BE2C (cell line): ENCODE measurements around the gene CCDC138.

Experiments used
- DNase-seq: peaks from one replicate; pipeline ENCODE4 v3.0.0-alpha.2; 2020
- H3K27me3 ChIP-seq: fragments of 250-450 bp; sonication (Bioruptor Pico); 2 replicates; pipeline ENCODE4 v1.5.1; 2020; ENCODE audit warnings: mild to moderate bottlenecking
- H3K36me3 ChIP-seq: fragments of 250-450 bp; sonication (Bioruptor Pico); 2 replicates; pipeline ENCODE4 v1.5.1; 2020; ENCODE audit warnings: mild to moderate bottlenecking
- H3K4me1 ChIP-seq: fragments of 250-450 bp; sonication (Bioruptor Pico); 2 replicates; pipeline ENCODE4 v1.5.1; 2020
- H3K4me3 ChIP-seq: 2 replicates; pipeline ENCODE4 v1.5.1; 2011; ENCODE audit warnings: low read depth, low read length
- H3K9me3 ChIP-seq: fragments of 250-450 bp; sonication (Bioruptor Pico); 2 replicates; pipeline ENCODE4 v1.5.1; 2020
- TF ChIP-seq, protein P1 (sequence below): IDR thresholded peaks from 2 replicates; pipeline ENCODE4 v1.5.1; 2012; ENCODE audit warnings: mild to moderate bottlenecking, low read depth, low read length

The CCDC138 gene

DNA sequence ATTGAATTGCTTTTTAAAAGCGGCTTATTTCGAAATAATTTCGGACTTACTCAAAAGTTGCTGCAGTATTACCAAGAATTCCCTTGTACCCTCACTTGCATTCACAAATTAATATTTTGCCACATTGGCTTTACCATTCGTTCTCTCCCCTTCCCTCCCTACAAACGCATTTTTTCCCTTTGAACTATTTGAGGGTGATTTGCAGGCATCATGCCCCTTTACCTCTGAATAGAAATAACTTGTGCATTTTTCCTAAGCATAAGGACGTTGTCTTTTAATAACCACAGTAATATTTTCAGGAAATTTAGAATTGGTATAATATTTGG is 608 bp downstream of the CCDC138 start:
- H3K4me1 ChIP-seq: no peaks in the 10 kb centered on the region
- no peak for DNase-seq
- TF ChIP-seq, protein P1, sequence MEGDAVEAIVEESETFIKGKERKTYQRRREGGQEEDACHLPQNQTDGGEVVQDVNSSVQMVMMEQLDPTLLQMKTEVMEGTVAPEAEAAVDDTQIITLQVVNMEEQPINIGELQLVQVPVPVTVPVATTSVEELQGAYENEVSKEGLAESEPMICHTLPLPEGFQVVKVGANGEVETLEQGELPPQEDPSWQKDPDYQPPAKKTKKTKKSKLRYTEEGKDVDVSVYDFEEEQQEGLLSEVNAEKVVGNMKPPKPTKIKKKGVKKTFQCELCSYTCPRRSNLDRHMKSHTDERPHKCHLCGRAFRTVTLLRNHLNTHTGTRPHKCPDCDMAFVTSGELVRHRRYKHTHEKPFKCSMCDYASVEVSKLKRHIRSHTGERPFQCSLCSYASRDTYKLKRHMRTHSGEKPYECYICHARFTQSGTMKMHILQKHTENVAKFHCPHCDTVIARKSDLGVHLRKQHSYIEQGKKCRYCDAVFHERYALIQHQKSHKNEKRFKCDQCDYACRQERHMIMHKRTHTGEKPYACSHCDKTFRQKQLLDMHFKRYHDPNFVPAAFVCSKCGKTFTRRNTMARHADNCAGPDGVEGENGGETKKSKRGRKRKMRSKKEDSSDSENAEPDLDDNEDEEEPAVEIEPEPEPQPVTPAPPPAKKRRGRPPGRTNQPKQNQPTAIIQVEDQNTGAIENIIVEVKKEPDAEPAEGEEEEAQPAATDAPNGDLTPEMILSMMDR: no peak
- no peaks in the 10 kb centered on the region for H3K9me3 ChIP-seq
- H3K27me3 ChIP-seq: no peaks in the 10 kb centered on the region
- peak overlapping the region; percentile 76 for H3K4me3 ChIP-seq
- H3K36me3 ChIP-seq: peaks cover 4% of the 10 kb centered on the region

DNA sequence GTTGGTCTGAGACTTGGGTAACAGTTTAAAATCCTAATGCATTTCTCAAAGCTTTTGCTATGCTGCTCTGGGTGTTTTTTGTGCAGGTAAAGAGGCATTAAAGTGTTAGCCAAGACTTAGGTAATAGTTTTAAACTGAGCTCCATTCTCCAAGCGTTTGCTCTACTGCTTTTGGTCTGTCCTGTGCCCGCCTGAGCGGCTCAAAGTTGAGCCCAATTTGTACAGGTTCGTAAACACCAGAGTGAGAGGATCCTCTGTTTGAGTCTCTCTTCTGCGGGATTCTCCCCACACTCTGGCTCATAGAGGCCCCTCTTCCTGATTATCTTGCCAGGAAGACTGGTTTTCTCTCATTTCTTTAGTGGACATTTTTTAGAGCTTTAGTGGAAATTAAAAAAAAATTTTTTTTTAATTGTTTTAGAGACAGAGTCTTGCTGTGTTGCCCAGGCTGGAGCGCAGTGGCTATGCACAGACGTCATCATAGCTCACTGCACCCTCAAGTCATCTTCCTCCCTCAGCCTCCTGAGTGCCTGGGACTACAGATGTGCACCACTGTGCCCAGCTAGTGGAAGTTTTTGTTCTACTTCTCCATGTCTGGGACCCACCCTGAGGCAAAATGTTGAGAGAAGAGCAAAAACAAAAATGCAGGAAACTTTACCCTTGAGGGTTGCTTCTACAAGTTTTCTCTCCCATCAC is 16.6 kb downstream of the CCDC138 start:
- H3K4me1 ChIP-seq: peaks cover 2% of the 10 kb centered on the region; the same call in 1 of the 2 replicates
- DNase-seq: no peak
- H3K36me3 ChIP-seq: peaks cover 10% of the 10 kb centered on the region
- H3K9me3 ChIP-seq: no peaks in the 10 kb centered on the region
- no peaks in the 10 kb centered on the region for H3K27me3 ChIP-seq
- no peak overlapping the region for H3K4me3 ChIP-seq
- TF ChIP-seq, protein P1: no peak

DNA sequence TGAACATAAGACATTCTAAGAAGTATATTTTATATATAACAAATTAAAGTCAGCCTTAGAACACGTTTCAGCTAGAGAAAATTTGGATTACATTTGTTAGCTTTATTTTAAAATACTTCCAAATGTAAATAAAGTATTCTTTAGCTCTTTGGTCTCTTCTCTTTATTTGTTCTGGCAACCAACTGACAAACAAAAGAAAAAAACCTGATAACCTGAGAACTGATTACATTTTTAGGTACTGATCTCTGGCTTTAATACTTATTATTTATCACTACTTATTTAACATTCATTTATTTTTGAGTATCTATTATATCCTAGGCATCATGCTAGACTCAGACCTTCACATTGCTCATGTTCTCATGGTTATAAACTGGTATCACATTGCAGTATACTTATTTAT is 18.5 kb downstream of the CCDC138 start:
- H3K36me3 ChIP-seq: peaks cover 10% of the 10 kb centered on the region
- DNase-seq: no peak
- TF ChIP-seq, protein P1: no peak
- H3K4me3 ChIP-seq: no peak overlapping the region
- H3K27me3 ChIP-seq: no peaks in the 10 kb centered on the region
- H3K9me3 ChIP-seq: no peaks in the 10 kb centered on the region
- H3K4me1 ChIP-seq: peaks cover 2% of the 10 kb centered on the region; the same call in 1 of the 2 replicates

DNA sequence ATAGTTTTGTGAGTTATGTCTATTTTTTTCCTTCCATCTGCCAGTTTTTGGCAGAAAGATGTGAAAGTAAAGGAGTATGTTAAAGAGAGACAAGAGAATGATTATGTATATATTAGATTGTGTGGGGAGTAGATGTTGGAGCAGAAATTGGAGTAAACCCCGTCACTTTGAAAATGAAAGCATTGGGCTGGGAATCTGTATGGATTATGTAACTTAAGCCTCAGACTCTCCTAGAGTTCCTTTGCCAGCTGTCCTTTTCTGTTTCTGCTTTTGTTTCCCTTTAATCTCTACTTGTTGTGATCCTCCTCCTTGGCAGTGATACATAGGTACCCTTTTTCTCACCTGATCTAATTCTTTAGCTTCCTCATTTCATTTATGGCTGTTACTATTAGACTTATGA is 19.2 kb downstream of the CCDC138 start:
- H3K4me3 ChIP-seq: no peak overlapping the region
- TF ChIP-seq, protein P1: no peak
- no peaks in the 10 kb centered on the region for H3K27me3 ChIP-seq
- peaks cover 7% of the 10 kb centered on the region; the same call in 1 of the 2 replicates for H3K36me3 ChIP-seq
- H3K9me3 ChIP-seq: no peaks in the 10 kb centered on the region
- peaks cover 2% of the 10 kb centered on the region; the same call in 1 of the 2 replicates for H3K4me1 ChIP-seq
- no peak for DNase-seq

DNA sequence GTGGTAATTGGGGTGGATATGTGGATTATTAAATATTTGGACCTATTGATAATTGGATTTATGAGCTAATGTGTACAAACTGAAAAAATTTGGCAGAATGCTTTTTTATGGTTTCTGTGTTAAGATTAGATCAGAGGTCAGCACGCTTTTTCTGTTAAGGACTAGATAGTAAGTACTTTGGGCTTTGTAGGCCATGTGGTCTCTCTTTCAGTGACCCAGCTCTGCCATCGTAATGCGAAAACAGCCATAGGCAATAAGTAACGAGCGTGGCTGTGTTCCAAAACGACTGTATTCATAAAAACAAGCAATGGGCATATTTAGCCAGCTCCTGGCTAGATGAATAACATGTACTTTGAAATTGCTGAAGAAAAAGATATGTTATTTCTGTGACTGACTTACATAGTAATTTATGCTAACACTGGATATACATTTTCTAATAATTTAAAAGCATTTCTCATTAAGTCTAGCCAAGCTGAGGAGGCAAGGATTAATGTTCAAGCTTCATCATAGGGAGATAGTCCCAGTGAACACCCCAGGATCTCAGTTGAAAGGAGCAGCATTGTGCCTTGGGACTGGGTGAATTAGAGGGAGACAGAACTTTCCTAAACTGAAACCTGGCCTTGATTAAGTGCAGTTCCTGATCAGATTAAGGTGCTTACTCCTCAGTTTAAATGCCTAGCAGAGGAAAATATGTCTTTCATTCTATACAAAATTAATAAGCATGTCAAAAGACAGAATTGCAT is 20.0 kb downstream of the CCDC138 start:
- peak; percentile 40 for DNase-seq
- no peaks in the 10 kb centered on the region for H3K27me3 ChIP-seq
- no peak overlapping the region for H3K4me3 ChIP-seq
- no peaks in the 10 kb centered on the region for H3K9me3 ChIP-seq
- peaks cover 7% of the 10 kb centered on the region; the same call in 1 of the 2 replicates for H3K36me3 ChIP-seq
- TF ChIP-seq, protein P1: no peak
- H3K4me1 ChIP-seq: peaks cover 2% of the 10 kb centered on the region; the same call in 1 of the 2 replicates

DNA sequence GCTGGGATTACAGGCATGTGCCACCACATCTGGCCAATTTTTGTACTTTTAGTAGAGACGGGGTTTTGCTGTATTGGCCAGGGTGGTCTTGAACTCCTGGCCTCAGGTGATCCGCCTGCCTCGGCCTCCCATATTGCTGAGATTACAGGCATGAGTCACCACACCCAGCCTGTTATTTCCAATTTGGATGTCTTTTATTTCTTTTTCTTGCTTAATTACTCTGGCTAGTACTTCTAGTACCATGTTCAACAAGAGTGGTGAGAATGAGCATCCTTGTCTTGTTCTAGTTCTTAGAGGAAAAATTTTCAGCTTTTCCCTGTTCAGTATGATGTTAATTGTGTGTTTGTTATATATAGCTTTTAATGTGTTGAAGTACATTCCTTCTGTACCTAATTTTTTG is 23.4 kb downstream of the CCDC138 start:
- H3K36me3 ChIP-seq: peaks cover 7% of the 10 kb centered on the region
- no peak overlapping the region for H3K4me3 ChIP-seq
- H3K9me3 ChIP-seq: no peaks in the 10 kb centered on the region
- TF ChIP-seq, protein P1: no peak
- no peak for DNase-seq
- no peaks in the 10 kb centered on the region for H3K27me3 ChIP-seq
- peaks cover 2% of the 10 kb centered on the region; the same call in 1 of the 2 replicates for H3K4me1 ChIP-seq
